AG04449 (cell line): Measurements from ENCODE around the gene FLCN.

Source experiments
- CTCF ChIA-PET: fragments of 350-600 bp; formaldehyde crosslinking; extraction: SDS; loops from one replicate; lab custom pipeline; 2021; ENCODE audit warnings: antibody characterized with exemption; lab: Yijun Ruan, JAX
- POLR2A ChIA-PET: fragments of 400-600, 350-600 bp; formaldehyde crosslinking; extraction: SDS; loops from one replicate; lab custom pipeline; 2020; ENCODE audit warnings: antibody characterized with exemption, inconsistent platforms; lab: Yijun Ruan, JAX
- DNase-seq: peaks from one replicate; pipeline ENCODE4 v3.0.0-alpha.2; 2010; ENCODE audit warnings: low read depth, low spot score
- H3K4me3 ChIP-seq: 2 replicates; pipeline ENCODE4 v1.5.1; 2011; ENCODE audit warnings: low read depth, mild to moderate bottlenecking, control low read depth, low read length
- TF ChIP-seq, protein P1 (sequence below): IDR thresholded peaks from one replicate; pipeline ENCODE4 v1.5.1; 2011; ENCODE audit warnings: mild to moderate bottlenecking, moderate library complexity, low read length, control low read depth, inconsistent platforms; ENCODE audit not compliant: insufficient read depth; ENCODE audit errors: missing control alignments

The FLCN gene

GRCh38 chr17:17231621-17232302 lies 5.2 kb downstream of the FLCN start:
- POLR2A ChIA-PET, result interaction anchor here (0.6 kb wide), 1 partner anchor 42 kb away, joined by 3 read pairs; no protein-coding TSS in a partner anchor

GRCh38 chr17:17229416-17230384 lies 7.3 kb downstream of the FLCN start:
- POLR2A ChIA-PET, result no interaction called here
- no peak overlapping the region for H3K4me3 ChIP-seq
- CTCF ChIA-PET, result interaction anchor here (1.5 kb wide), 1 partner anchor 11 kb away, joined by 3 read pairs; no protein-coding TSS in a partner anchor
- DNase-seq, result no peak
- TF ChIP-seq, protein P1, sequence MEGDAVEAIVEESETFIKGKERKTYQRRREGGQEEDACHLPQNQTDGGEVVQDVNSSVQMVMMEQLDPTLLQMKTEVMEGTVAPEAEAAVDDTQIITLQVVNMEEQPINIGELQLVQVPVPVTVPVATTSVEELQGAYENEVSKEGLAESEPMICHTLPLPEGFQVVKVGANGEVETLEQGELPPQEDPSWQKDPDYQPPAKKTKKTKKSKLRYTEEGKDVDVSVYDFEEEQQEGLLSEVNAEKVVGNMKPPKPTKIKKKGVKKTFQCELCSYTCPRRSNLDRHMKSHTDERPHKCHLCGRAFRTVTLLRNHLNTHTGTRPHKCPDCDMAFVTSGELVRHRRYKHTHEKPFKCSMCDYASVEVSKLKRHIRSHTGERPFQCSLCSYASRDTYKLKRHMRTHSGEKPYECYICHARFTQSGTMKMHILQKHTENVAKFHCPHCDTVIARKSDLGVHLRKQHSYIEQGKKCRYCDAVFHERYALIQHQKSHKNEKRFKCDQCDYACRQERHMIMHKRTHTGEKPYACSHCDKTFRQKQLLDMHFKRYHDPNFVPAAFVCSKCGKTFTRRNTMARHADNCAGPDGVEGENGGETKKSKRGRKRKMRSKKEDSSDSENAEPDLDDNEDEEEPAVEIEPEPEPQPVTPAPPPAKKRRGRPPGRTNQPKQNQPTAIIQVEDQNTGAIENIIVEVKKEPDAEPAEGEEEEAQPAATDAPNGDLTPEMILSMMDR, result no peak

More at GRCh38 chr17:17231621-17232302, 5.2 kb downstream of the FLCN start:
- CTCF ChIA-PET, result interaction anchor here (0.7 to 1.0 kb wide), 2 partner anchors 11 to 234 kb away, joined by 3 read pairs; no protein-coding TSS in a partner anchor
- TF ChIP-seq, protein P1, result no peak
- H3K4me3 ChIP-seq, result no peak overlapping the region
- no peak for DNase-seq

- DNase-seq, result no peak
- H3K4me3 ChIP-seq, result no peak overlapping the region
- ChIA-PET CTCF (interaction anchor here (1.5 kb wide), 1 partner anchor 10 kb away, joined by 3 read pairs; no protein-coding TSS in a partner anchor), POLR2A (no interaction called here)
- TF ChIP-seq, protein P1, result no peak
Measured at GRCh38 chr17:17228521-17229279, 8.3 kb downstream of the FLCN start.

DNA sequence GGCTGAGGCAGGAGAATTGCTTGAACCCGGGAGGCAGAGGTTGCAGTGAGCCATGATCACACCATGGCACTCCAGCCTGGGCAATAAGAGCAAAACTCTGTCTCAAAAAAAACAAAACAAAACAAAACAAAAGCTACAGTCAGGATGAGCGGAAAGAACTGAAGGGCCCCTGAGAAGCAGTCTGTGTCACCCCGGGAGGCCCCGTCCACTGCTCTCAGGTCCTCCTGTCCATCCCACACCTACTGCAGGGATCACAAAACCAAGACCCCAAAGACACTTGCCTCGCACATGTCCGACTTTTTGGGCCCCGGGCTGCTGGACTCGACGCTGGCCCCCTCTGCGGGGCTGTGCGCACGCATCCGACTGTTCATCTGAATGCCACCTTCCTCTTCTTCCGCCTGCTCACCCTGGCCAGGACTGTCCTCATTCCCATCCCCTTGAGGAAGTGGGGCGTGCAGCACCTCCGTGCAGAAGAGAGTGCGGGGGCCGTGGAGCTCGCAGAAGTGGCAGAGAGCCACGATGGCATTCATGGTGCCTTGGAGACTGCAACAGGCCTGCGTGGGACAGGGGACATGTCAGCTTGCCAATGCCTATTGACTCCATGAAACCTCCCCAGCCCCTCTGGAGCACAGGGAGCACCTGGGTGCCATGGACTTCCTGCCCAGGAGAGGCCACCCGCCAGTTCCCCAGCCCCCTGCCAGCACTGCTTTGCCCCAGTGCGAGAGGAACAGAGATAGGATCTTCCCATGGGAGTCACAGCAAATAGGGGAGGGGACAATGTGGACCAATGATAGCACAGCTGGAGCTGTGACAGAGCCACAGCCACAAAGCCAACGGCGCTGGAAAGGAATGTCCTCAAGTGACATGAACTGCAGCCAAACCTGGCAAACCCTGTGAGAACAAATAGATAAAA lies 9.1 kb downstream of the FLCN start:
- TF ChIP-seq, protein P1, result no peak
- H3K4me3 ChIP-seq, result no peak overlapping the region
- no peak for DNase-seq
- CTCF ChIA-PET, result interaction anchor here (1.3 to 1.5 kb wide), 2 partner anchors 9 to 17 kb away, joined by 3 read pairs; no protein-coding TSS in a partner anchor
- POLR2A ChIA-PET, result no interaction called here

DNA sequence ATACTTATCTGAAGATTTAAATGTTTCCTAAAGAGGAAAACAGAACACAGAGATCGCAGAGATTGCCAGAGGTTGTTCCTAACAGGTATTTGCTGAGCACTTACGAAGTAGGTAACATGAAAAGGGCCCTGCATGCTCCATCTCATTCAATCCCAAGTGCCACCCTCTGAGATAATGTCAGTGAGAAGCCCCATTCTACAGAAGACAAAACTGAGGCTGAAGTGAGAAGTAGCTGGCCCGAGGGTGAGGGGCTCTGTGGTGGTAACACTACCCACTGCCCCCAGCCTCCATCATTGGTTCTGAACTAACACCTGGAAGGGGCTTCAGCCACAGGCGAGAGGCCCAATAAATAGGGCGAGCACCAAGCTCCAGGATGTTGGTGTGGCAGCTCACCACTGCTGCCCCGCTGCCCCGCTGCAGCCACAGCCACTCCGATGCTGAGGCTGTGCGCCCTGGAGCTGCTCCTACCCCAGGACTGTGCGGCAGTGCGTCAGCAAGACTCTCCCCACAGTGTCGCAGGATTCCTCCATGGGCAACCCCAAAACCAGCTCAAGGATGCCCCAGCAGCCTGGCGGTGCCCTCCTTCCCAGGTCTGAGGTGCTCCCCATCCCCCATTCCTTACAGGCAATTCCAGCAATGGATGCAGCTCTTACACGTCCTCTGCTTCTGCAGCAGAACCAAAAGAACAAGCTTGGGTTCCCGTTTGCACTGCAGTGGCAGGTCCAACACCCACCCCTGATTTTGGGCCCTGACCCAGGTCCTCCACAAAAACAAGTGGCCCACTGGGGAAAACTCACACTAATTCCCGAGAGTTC lies 10.3 kb downstream of the FLCN start:
- ChIA-PET POLR2A (no interaction called here), CTCF (interaction anchor here (0.7 to 1.6 kb wide), 3 partner anchors 9 to 235 kb away, joined by 3 read pairs; no protein-coding TSS in a partner anchor)
- TF ChIP-seq, protein P1, result no peak
- DNase-seq, result no peak
- H3K4me3 ChIP-seq, result no peak overlapping the region
